Measurements from ENCODE around the gene HEG1. TPM values are rescaled to one million over a fixed set of nuclear protein-coding genes. Genes with fewer than 3 reads are reported as not detected.
A peak's percentile ranks its signal among the peaks of the same experiment; 100 is the strongest.

The HEG1 gene
- total RNA-seq, 6 experiments from 2014 or later: 3.5 to 14.9 (median 10.8) TPM

DNA sequence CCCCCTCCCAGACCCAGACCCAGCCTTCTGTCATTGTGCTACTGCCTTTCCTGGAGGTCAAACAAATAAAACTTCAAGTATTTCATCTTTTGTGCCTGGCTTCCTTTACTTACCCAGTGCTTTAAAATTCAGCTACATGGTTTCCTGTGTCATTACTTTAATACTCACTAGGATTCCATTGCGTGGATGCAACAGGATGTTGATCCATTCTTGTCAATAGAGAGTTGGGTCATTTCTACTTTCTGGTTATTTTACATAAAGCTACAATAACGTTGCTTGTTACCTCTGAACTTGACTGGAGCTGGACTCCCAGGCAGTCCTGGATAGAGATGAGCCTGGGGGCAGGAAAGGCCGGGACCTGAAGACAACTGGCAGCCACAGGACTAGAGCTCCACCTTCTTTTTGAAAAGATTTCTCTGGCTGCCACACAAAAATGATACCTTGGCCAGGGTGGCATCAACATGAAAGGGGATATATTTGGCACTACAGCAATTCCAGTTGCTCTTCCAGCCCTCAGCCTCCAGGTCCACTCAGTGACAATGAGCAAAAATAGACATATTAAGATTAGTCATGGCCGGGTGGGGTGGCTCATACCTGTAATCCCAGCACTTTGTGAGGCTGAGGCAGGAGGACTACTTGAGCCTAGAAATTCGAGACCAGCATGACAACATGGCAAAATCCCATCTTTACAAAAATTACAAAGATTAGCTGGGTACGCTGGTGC lies 23.3 kb upstream of the HEG1 start:
- Histone ChIP-seq H3K27me3 (no peaks in the 10 kb centered on the region), H3K4me1 (no peaks in the 10 kb centered on the region), H3K4me3 (no peak overlapping the region), H3K27ac (no peak overlapping the region), H3K36me3 (no peaks in the 10 kb centered on the region), H3K9me3 (no peaks in the 10 kb centered on the region)
- no peak for DNase-seq
- ATAC-seq: no peak
- TF ChIP-seq, protein P1, sequence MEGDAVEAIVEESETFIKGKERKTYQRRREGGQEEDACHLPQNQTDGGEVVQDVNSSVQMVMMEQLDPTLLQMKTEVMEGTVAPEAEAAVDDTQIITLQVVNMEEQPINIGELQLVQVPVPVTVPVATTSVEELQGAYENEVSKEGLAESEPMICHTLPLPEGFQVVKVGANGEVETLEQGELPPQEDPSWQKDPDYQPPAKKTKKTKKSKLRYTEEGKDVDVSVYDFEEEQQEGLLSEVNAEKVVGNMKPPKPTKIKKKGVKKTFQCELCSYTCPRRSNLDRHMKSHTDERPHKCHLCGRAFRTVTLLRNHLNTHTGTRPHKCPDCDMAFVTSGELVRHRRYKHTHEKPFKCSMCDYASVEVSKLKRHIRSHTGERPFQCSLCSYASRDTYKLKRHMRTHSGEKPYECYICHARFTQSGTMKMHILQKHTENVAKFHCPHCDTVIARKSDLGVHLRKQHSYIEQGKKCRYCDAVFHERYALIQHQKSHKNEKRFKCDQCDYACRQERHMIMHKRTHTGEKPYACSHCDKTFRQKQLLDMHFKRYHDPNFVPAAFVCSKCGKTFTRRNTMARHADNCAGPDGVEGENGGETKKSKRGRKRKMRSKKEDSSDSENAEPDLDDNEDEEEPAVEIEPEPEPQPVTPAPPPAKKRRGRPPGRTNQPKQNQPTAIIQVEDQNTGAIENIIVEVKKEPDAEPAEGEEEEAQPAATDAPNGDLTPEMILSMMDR (IDR thresholded peaks at IDR 0.05): no peak
- TF ChIP-seq POLR2A (IDR thresholded peaks at IDR 0.05): no peak
- 84% methylated on average over 6 of the region's 6 CpGs for WGBS (ENCODE audit: insufficient coverage, low coverage, low lambda C conversion rate, missing lambda C conversion rate)
- intact Hi-C loops (cut with DNase I): no loop called here

DNA sequence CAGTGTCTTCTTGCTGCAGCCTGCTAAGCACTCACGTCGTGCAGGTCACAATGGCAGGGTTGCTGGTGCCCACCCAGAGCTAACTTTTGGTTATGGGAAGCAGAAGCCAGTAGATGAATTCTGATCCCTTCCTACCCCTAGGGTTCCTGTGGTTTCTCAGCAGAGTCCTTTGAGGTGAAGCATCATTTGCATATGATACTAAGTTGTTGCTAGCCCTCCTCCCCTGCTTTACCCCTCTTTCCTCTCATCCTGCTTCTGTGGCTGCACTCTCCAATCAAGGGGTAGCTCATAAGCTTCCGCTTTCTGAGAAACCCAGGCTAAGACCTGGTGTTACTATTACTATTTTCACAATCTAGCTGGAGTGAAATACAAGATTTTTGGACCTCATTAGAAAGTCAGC lies 22.1 kb upstream of the HEG1 start:
- ATAC-seq (no peak), DNase-seq (no peak)
- 88% methylated on average over 1 of the region's 3 CpGs for WGBS (ENCODE audit: insufficient coverage, low coverage, low lambda C conversion rate, missing lambda C conversion rate)
- Histone ChIP-seq H3K9me3 (no peaks in the 10 kb centered on the region), H3K4me1 (no peaks in the 10 kb centered on the region), H3K36me3 (no peaks in the 10 kb centered on the region), H3K4me3 (no peak overlapping the region), H3K27ac (no peak overlapping the region), H3K27me3 (no peaks in the 10 kb centered on the region)
- TF ChIP-seq, protein P1 (IDR thresholded peaks at IDR 0.05): no peak
- no peak for TF ChIP-seq POLR2A (IDR thresholded peaks at IDR 0.05)
- intact Hi-C loops (cut with DNase I): no loop called here

DNA sequence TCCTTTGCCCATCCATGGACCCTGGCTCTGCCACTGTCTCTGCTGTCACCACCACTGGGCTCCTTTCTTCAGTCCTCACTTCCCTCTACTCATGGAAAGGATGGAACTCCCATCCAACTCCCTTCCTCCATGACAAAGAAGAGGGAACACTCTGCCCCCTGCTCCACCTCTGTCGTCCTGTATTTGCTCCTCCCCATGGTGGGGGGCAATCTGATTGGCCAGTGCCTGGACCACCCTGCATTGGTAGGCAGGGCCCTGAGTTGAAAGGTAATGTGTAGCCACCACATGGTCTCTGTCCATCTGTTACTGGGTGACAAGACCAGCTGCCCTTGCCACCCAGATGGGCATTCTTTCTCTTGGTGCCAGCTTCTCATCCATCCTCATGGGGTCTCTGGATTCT lies 20.7 kb upstream of the HEG1 start:
- no peaks in the 10 kb centered on the region for H3K9me3 ChIP-seq
- TF ChIP-seq, protein P1 (IDR thresholded peaks at IDR 0.05): no peak
- no peak for TF ChIP-seq POLR2A (IDR thresholded peaks at IDR 0.05)
- H3K27me3 ChIP-seq: no peaks in the 10 kb centered on the region
- no peak overlapping the region for H3K27ac ChIP-seq
- no peak overlapping the region for H3K4me3 ChIP-seq
- DNase-seq (no peak), ATAC-seq (no peak)
- no CpG with 5 or more reads among the region's 1 CpG for WGBS (ENCODE audit: insufficient coverage, low coverage, low lambda C conversion rate, missing lambda C conversion rate)
- no peaks in the 10 kb centered on the region for H3K36me3 ChIP-seq
- intact Hi-C loops (cut with DNase I): no loop called here
- no peaks in the 10 kb centered on the region for H3K4me1 ChIP-seq

DNA sequence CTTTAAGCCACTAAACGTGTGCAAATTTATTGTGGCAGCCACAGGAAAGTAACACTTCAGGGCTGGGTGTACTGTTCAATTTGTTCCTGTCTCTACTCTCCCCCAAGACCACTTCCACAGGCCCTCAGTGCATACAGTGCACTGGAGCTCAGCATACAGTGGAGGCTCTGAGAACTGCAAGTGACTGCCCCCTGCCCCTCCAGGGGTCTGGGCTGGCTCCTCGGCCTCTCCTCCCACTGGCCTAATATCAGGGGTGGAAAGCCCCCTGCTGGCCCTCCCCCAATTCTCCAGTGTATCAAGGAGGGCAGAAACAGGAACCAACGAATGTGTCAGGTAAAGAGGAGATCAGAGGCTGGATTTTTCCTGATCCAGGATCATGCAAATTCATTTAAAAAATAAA lies 19.9 kb upstream of the HEG1 start:
- no peaks in the 10 kb centered on the region for H3K36me3 ChIP-seq
- WGBS (ENCODE audit: insufficient coverage, low coverage, low lambda C conversion rate, missing lambda C conversion rate): 77% methylated on average over 2 of the region's 3 CpGs
- intact Hi-C loops (cut with DNase I): no loop called here
- no peak overlapping the region for H3K27ac ChIP-seq
- ATAC-seq (peak in 2 of 4 donors; percentile 11 to 30), DNase-seq (no peak)
- H3K4me1 ChIP-seq: no peaks in the 10 kb centered on the region
- TF ChIP-seq POLR2A (IDR thresholded peaks at IDR 0.05): no peak
- TF ChIP-seq, protein P1 (IDR thresholded peaks at IDR 0.05): no peak
- no peaks in the 10 kb centered on the region for H3K9me3 ChIP-seq
- H3K4me3 ChIP-seq: no peak overlapping the region
- no peaks in the 10 kb centered on the region for H3K27me3 ChIP-seq
